HG02642 (cell line): Measurements from ENCODE around the gene USP12.
"Not testable (repeated sequence)": the region's sequence is repeated elsewhere in the genome, so short reads cannot be mapped to it uniquely, and the experiment has no call there.

ENCODE experiments used
- ATAC-seq: cut with Tn5 transposase; IDR thresholded peaks from one replicate; pipeline ENCODE4 v1.9.1; 2021; ENCODE audit warnings: mild to moderate bottlenecking; ENCODE audit not compliant: unreplicated experiment, poor library complexity

USP12 gene, protein sequence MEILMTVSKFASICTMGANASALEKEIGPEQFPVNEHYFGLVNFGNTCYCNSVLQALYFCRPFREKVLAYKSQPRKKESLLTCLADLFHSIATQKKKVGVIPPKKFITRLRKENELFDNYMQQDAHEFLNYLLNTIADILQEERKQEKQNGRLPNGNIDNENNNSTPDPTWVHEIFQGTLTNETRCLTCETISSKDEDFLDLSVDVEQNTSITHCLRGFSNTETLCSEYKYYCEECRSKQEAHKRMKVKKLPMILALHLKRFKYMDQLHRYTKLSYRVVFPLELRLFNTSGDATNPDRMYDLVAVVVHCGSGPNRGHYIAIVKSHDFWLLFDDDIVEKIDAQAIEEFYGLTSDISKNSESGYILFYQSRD

DNA sequence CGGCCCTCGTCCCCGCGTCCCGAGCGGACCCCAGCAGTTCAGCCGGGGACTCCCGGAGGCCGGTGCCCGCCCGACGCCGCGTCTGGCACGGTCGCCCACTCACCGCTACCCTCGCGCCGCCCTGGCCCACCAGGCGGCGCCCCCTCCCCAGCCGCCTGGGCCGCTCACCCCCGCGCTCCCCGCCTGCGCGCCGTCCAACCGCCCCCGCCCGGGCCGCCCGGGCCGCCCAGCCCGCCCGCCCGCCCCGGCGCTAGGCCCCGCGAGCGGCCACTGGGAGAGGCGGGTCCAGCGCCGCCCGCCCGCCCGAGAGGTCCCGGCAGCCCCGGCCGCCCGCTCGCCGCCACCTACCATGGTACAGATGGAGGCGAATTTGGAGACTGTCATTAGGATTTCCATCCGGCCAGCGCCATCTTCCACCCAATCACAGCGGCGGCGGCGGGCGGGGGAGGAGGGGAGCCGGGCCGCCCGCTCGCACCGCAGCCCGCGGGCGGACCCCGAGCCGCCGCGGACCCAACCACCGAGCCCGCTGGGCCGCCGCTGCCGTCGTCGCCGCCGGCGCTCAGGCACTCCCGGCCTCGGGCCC, at the start of gene USP12:
Gene USP12, minus strand, starts transcription at position 568 of the 583 bp plus-strand sequence. Its CDS starts 172 bp downstream, at position 396.
- peak; percentile 26 for ATAC-seq

GRCh38 chr13:27219611-27220010, 48.0 kb upstream of the USP12 start:
- ATAC-seq: no peak

DNA sequence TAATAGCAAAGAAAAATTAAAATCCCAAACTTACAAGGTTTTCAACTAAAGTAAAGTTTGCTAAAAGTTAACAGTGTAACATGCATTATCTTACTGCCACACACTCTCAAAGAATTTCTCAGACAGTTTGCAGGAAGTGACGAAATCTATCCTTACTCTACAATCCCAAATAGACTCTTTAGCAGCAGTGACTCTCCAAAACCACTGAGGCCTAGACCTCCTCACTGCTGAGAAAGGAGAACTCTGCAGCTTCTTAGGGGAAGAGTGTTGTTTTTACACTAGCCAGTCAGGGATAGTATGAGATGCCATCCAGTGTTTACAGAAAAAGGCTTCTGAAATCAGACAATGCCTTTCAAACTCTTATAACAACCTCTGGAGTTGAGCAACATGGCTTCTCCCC, 47.2 kb upstream of the USP12 start:
- ATAC-seq: not testable (repeated sequence)

DNA sequence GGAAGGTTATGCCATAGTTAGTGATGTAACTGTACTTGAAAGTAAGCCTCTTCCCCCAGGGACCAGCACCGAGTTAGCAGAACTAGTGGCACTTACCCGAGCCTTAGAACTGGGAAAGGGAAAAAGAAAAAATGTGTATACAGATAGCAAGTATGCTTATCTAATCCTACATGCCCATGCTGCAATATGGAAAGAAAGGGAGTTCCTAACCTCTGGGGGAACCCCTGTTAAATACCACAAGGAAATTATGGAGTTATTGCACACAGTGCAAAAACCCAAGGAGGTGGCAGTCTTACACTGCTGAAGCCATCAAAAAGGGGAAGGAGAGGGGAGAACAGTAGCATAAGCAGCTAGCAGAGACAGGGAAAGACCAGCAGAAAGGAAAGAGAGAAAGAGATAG, 46.2 kb upstream of the USP12 start:
- ATAC-seq: not testable (repeated sequence)

DNA sequence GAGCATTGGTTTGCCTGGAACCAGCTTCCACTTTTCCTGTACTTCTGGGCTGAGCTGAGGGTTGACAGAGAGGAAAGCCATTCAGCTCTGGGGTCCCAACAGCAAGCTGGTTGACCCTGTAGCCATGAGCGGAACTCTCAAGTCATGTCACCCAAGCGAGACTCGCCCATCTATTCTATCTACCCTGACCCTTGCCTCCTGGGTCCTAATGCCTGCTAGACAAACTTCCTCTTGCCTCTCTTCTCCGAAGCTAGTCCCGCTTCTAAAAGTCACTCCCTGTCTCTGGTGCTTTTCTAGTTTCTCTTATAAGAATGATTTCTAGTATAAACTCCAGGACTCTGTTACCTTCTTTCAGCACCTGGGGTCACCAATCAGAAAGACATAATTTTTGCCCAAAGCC, 41.8 kb upstream of the USP12 start:
- ATAC-seq: not testable (repeated sequence)

GRCh38 chr13:27211771-27212364, 40.3 kb upstream of the USP12 start:
- ATAC-seq: no peak

DNA sequence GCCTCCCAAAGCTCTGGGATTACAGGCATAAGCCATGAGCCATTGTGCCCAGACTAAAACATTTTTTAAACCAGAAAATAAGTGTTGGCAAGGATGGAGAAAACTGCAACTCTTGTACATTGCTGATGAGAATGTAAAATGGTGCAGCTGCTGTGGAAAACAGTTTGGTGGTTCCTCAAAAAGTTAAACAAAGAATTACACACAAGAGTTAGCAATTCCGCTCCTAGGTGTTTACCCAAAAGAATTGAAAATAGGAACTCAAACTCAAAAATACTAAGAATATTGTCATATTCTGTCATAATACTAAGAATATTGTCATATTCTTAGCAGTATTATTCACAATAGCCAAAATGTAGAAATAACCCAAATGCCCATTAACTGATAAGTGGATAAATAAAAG, 39.7 kb upstream of the USP12 start:
- no peak for ATAC-seq

- no peak for ATAC-seq
These were observed 36.9 kb upstream of the USP12 start for GRCh38 chr13:27208514-27208913.

GRCh38 chr13:27203854-27204253, 32.2 kb upstream of the USP12 start:
- no peak for ATAC-seq

DNA sequence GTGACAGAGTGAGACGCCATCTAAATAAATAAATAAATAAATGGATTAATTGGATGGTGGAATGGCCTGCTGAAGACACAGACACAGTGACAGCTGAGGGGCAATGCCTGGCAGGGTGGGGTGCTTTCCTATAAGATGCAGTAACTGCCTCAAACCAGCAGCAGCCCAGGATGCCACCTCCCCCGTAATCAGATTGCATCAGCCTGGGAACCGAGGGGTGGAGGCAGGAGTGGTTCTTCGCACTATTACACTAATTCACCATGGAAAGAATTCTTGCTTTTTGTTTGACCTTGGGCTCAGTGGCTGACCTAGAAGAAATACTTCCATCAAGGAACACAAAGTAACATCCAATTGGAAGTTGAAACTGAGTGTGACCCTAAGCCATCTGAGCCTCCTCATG, 31.6 kb upstream of the USP12 start:
- no peak for ATAC-seq

DNA sequence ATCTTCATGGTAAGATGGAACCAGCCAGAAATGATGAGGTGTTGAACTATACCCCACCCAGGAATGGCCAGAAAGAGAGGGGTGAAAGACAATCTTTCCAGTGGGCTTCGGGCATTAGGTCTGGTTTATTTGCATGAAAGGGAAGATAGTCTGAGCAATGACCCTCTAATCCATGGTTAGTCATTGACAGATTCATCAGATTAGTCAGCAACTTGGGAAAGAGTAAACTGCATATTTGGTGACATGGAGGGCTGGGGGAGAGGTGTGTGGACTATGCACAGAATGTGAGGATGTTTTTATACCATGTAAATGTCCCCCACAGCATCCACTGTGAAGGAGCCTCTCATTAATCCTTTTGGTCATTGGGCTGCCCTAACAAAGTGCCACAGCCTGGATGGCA, 30.1 kb upstream of the USP12 start:
- ATAC-seq: no peak

- ATAC-seq: no peak
These were observed 28.9 kb upstream of the USP12 start for GRCh38 chr13:27200413-27201070.

DNA sequence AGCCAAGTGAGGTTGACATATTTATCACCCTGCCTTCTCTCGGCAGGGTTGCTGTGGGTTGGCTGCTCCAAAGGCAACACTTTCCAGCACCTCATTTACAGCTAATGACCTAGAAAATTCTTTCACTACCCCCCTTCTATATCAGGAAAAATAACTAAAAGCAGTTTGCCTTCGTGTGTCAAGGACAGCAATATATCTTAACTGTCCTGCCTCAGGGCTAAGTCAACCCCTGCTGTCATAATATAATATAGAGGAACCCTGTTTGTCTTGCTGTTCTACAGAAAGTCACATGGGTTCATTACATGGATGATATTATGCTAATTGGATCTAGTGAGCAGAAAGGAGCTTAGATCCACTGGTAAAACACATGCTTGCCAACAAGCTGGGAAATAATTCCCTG, 28.1 kb upstream of the USP12 start:
- no peak for ATAC-seq

DNA sequence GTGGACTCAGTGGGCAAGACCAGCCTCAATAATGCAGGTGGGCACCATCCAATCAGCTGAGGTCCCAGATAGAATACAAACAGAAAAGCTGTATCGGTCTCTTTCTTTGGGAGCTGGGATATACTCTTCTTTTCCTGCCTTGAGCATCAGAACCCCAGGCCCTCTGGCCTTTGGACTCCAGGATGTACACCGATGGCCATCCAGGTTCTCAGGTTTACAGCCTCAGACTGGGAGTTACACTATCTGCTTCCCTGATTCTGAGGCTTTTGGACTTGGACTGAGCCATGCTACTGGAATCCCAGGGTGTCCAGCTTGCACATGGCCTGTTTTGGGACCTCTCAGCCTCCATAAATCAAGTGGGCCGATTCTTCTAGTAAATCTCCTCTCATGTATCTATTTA, 27.6 kb upstream of the USP12 start:
- ATAC-seq: no peak

GRCh38 chr13:27194895-27195764, 23.5 kb upstream of the USP12 start:
- no peak for ATAC-seq

GRCh38 chr13:27194209-27194608, 22.6 kb upstream of the USP12 start:
- no peak for ATAC-seq

- ATAC-seq: no peak
These were observed 21.9 kb upstream of the USP12 start for GRCh38 chr13:27193496-27193895.

DNA sequence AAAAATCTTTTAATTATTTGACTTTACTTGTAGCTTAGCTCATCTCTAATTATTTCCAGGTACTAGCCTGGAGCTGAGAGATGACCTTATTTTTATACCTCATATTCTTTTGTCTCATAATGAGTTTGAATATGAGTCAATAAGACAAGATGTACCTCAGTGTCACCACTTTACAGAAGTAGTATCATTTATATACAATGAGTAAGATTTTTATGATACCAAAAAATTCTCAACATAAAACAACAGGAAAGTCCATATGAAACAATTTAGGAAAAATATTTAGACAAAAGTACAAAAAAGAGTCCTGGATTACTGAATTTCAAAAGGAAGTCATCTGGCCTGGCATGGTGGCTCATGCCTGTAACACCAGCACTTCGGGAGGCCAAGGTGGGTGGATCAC, 21.4 kb upstream of the USP12 start:
- ATAC-seq: no peak

DNA sequence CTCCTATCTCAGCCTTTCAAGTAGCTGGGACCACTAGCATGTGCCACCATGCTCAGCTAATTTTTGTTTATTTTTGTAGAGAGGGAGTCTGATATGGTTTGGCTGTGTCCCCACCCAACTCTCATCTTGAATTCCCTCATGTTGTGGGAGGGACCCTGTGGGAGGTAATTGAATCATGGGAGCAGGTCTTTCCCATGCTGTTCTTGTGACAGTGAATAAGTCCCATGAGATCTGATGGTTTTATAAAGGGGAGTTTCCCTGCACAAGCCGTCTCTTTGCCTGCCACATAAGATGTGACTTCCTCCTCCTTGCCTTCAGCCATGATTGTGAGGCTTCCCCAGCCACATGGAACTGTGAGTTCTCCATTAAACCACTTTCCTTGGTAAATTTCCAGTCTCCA, 20.8 kb upstream of the USP12 start:
- ATAC-seq: not testable (repeated sequence)

- ATAC-seq: no peak
These were observed 17.6 kb upstream of the USP12 start for GRCh38 chr13:27189192-27189591.
